ENCODE results near the gene ACP7.

ACP7 gene

DNA sequence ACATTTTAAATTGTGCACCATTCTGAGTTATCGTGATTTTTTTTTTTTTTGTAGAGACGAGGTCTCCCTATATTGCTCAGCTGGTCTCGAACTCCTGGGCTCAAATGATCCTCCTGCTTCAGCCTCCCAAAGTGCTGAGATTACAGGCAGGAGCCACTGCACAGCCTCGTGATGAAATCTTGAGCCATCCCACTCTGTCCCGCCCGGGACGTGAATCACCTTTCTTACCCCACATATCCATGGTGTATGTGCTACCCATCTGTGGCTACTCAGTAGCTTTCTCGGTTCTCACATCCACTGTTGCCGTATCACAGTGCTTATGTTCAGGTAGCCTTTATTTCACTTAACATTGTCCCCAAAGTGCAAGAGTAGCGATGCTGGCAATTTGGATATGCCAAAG, 67.9 kb downstream of the ACP7 start:
- no peak for DNase-seq

DNA sequence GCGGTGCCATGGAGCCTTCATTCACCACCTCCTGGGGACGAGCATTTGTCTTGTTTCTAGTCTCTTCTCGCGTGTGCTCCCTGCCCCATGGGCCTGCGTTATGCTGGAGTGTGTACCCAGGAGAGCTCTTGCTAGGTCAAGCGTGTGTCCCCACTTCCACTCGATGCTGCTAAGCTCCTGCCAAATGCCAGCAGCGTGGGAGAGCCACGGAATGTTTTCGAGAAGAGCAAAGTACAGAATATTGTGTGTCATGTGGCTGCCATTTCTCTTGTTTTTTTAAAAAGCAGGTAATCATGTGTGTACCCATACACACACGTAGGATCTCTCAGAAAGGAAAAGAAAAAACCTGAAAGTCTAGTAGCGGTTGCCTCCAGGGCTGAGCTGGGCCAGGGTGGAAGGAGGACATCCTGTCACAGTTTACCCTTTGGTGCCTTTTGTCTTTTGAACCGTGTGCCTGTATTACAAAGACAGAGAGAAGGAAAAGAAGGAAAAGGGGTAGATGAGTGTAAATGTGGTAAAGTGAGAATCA, 70.0 kb downstream of the ACP7 start:
- DNase-seq, result no peak

DNA sequence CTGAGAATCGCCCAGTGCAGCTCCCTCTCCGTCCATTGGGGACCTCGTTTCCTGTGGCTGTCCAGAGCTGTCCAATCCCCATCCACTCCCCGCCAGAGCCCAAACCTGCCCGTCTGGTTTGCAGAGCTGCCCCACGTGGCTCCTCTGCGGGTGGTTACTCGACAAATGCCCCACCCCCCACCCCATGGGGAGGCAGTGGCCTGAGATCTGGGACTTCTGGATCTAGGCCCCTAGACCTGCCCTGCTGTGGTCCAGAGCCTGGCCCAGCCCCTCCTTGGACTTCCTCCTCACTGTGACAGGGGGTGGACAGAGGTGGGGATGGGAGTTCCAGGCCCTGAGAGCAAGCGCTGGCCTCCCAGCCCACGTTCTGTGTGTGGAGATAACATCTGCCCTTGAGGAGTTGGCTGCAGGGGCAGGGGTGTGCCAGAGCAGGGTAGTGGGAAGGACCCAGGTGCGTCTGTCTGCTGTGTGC, 70.5 kb downstream of the ACP7 start:
- no peak for DNase-seq

DNA sequence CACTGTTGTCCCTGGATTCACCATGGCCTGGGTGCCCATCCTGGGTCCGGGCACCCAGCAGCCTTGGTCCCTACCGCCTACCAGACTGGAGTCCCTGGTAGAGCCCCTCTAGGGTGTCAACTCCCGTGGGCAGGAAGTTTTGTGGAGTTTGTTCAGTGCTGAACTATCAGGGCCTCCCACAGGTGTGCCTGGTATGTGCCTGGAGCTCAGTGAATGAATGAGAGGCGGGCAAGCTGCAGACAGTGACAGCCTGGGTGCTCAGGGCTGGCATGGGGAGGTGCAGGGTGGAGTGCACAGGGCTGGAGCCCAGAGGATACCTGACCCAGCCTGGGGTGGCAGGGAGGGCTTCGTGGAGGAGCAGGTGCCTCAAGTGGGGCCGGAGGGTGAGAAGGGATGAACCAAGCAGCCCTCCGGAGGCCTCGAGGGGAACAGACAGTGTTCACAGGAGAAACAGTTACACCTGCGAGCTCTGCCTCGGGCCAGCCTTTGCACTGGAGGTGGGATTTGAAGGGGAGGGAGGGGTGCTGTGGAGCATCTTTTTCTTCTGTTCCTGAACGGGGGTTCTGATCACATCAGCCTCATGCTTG, 71.0 kb downstream of the ACP7 start:
- DNase-seq, result no peak

DNA sequence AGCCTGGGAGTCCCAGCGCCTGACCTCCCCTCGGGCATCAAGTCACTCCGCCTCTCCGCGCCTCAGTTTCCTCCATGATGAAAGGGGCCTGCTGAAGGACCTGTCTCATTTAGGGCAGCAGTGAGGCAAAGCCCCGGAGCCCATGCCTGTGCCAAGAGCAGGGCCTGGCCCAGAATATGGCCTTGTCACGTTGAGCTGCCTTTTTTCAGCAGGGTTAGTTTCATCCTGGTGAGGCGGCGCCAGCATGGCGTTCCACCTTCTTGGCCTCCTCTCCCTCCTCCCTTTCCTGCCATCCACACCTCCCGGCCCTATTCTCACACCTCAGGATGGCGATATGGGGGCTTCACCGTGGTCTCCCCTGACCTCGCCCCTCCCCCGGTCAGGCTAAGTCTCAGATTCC, 71.6 kb downstream of the ACP7 start:
- no peak for DNase-seq

DNA sequence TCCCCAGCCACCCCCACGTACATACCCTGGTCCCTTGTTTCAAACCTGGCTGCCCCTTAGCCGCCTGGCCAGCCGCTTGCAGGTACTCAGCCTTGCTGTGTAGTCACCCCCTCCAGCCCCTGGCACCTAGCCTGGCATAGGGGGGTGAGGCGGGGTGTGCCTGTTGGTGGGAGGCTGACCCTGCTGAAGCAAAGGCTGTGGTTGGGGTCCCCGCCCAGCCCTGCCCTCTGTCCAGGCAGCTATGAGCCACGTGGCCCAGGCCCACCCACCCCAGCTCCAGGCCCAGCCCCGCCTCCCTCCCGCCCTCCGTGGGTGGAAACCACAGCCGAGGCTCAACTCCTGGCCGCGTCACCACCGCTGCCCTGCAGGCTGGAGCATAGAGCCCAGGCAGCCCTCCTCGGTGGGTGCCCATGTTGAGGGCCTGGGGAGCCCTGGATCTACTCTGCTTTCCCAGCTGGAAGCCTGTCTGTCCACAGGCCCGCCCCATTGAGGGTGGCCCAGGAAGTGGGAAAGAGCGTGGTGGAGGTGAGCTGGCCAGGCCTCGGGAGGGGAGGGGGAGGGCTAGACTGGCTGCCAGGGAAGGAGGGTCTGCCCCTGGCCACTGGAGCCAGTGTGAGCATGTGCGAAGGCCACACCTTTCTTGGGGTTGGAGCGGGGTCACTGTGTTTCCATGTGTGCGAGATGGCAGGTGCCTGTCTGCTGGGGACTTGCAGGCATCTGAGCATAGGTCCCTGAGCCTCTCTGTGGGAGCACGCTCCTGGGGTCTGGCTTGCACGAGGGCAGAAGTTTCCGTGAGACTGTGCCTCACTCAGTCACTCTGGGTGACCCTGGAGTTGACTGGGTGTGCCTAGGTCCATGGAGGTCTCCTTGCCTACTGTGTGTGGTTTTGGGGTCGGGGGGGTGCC, 72.4 kb downstream of the ACP7 start:
- no peak for DNase-seq

DNA sequence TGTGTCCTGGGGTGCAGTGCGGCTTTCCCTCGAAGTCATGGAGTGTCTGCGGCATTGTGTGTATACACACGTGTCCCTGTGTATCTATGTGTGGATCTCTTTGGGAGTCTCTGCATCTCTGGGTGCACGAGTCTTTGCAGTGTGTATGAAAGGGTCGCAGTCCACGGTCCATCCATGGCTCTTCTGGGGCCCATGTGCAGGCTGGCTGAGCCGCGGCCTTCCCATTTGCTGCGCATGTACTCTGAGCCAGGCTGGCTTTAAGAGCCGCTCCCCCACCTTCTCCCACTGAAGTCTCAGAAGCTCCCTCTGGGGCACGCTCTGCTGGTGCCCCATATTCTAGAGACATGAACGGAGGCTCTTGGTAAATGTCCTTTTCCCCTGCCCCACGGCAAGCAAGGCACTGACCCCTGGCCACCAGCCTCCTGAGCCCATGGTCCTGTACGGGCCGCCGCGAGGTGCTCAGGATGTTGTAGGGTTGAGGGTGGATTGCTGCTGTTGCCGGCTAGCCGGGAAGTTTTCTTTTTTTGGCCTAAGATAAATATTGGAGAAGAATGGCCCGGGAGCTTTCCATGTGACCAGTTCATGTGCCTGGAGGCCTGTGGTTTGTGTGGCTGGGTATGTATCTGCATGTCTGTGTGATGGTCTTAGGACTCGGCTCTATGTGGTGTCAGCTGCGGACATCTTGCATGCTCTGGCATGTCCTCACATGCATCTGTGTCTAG, 73.3 kb downstream of the ACP7 start:
- DNase-seq, result no peak

DNA sequence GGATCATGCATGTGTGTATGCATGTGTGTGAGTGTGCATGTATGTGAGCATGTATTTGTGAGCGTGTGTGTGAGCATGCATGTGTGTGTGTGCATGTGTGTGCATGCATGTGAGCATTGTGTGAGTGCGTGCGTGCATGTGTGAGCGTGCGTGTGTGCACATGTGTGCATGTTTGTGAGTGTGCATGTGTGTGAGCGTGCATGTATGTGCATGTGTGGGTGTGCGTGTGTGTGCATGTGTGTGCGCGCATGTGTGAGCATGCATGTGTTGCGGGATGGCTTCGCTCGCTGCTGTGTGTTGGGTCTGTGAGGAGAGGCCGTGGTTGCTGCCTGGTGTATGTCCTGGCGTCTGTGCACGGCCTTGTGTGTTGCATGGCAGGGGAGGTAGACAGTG, 73.8 kb downstream of the ACP7 start:
- DNase-seq, result no peak

DNA sequence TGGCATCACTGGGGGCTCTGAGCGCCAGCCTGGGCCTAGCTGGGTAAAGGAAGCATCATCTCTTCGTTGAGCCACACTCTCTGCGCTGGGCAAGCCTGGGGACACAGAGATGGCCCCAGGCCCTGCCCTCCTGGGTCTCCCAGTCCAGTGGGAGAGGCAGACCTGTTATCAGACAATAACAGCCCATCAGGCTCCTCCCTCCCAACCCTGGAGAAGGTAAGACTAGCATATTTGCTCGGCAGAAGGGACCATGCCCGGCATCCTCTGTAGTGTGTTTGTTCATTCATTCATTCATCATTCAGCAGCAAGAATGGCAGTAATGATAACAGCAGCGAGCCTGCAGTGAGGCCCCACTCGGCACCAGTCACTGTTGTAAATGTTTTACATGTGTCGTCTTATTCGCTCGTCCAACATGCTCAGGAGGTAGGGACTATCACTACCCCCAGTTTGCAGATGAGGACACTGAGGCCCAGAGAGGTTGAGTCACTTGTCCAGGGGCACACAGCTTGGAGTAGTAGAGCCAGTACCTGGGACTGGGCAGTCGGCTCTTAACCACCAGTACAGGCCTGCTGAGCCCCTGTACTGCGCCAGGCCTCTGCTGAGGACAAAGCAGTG, 74.6 kb downstream of the ACP7 start:
- DNase-seq, result no peak

DNA sequence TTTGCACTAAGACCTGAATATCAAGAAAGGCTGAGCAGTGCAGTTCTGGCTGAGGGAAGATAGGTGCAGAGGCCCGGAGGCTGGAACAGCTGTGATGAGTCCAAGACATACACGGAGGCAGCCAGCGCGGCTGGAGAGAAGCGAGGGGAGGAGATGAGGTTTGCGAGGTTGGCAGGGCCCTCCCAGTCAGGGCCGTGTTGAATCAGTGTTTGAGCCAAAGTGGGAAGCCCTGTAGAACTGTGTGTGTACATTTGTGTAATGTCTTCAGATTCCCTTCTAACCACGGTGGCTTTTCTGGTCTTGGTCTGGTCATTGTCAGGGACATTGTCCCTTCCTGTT, 76.3 kb downstream of the ACP7 start:
- DNase-seq, result no peak
